ENCODE measurements around the gene GLIS2. TPM values are rescaled to one million over a fixed set of nuclear protein-coding genes. Genes with fewer than 3 reads are reported as not detected.

The GLIS2 gene
- total RNA-seq, 1 donor from 2014 or later, result not detected

DNA sequence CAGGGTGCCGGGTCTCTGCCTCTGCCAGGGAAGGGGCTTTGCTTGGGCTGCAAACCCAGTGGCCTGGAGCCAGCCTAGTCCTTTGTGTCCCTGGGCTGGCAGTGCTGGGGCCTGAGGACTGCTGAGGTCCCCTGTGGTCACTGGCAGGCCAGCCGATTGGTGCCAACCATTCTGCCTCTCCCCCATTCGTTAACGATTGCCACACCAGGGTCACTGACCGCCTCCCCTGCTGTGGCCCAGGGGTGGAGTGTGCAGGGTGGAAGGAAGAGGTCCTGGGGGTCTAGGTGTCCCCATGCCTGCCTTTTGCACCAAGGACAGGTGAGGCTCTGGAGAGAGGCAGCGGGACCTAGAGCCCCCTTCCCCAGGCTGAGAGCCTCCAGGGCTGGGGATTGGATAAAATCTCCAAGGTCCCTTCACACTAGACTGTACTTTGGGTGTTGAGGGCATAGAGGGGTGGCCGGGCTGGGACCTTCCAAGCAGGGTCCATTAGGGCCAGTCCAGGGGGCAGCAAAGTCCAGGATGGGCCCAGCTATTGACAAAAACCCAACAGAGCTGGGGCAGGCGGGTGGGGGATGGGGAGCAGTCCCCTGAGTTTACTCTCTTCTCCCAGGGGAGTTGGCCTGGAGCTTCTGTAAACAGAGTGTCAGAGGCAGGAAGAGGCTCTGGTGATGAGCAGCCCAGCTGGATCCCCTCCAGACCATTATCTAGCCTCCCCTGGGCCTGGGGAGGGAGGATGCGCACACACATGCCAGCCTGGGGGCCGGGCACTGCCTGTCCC is 56.9 kb downstream of the GLIS2 start:
- Mint-ChIP-seq H3K4me1 (peaks cover 20% of the 10 kb centered on the region), H3K27me3 (no peaks in the 10 kb centered on the region), H3K27ac (no peak overlapping the region), H3K36me3 (ENCODE audit: low read depth) (peaks cover 14% of the 10 kb centered on the region), H3K4me3 (peak overlapping the region; percentile 80), H3K9me3 (no peaks in the 10 kb centered on the region)
- CTCF ChIA-PET, result no interaction called here
- intact Hi-C loops (cut with micrococcal nuclease), result no loop called here
- DNase-seq (no peak), ATAC-seq (ENCODE audit: low read depth) (peak; percentile 33)
- TF ChIP-seq, protein P1, sequence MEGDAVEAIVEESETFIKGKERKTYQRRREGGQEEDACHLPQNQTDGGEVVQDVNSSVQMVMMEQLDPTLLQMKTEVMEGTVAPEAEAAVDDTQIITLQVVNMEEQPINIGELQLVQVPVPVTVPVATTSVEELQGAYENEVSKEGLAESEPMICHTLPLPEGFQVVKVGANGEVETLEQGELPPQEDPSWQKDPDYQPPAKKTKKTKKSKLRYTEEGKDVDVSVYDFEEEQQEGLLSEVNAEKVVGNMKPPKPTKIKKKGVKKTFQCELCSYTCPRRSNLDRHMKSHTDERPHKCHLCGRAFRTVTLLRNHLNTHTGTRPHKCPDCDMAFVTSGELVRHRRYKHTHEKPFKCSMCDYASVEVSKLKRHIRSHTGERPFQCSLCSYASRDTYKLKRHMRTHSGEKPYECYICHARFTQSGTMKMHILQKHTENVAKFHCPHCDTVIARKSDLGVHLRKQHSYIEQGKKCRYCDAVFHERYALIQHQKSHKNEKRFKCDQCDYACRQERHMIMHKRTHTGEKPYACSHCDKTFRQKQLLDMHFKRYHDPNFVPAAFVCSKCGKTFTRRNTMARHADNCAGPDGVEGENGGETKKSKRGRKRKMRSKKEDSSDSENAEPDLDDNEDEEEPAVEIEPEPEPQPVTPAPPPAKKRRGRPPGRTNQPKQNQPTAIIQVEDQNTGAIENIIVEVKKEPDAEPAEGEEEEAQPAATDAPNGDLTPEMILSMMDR (IDR thresholded peaks at IDR 0.05), result no peak
- POLR2A ChIA-PET, result interaction anchor here (1.0 kb wide), 1 partner anchor 8 kb away, joined by 8 read pairs; no protein-coding TSS in a partner anchor

DNA sequence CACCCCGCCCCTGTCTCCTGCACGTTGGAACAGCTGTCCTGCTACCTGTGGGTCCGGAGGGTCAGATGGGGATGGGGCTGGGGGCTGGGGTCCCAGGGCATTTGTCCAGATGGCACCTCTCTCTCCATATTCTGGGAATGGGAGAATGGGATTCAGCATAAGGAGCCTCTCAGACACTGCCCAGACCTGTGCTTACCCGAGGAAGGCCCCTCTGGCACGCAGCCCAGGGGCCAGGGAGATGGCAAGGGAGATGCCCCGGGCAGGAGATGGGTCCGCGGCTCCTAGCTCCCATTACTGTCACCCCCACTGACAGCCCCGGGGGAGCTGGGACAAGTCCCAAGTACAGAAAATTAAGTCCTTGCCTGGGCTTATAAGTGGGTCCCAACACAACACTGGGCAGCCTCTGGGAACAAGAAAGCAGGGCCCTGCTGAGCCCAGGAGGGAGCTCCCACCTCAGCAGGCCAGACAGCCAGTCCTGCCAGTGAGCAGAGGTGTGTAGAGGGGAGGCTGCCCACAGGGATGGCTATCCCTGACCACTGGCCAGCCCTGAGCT is 57.6 kb downstream of the GLIS2 start:
- Mint-ChIP-seq H3K9me3 (no peaks in the 10 kb centered on the region), H3K4me3 (peak overlapping the region; percentile 32), H3K36me3 (ENCODE audit: low read depth) (peaks cover 16% of the 10 kb centered on the region), H3K27me3 (no peaks in the 10 kb centered on the region), H3K27ac (no peak overlapping the region), H3K4me1 (peaks cover 20% of the 10 kb centered on the region)
- ChIA-PET POLR2A (interaction anchor here (1.0 kb wide), 1 partner anchor 9 kb away, joined by 8 read pairs; no protein-coding TSS in a partner anchor), CTCF (no interaction called here)
- TF ChIP-seq, protein P1 (IDR thresholded peaks at IDR 0.05), result no peak
- ATAC-seq (ENCODE audit: low read depth), result no peak
- intact Hi-C loops (cut with micrococcal nuclease), result no loop called here
- DNase-seq, result no peak

DNA sequence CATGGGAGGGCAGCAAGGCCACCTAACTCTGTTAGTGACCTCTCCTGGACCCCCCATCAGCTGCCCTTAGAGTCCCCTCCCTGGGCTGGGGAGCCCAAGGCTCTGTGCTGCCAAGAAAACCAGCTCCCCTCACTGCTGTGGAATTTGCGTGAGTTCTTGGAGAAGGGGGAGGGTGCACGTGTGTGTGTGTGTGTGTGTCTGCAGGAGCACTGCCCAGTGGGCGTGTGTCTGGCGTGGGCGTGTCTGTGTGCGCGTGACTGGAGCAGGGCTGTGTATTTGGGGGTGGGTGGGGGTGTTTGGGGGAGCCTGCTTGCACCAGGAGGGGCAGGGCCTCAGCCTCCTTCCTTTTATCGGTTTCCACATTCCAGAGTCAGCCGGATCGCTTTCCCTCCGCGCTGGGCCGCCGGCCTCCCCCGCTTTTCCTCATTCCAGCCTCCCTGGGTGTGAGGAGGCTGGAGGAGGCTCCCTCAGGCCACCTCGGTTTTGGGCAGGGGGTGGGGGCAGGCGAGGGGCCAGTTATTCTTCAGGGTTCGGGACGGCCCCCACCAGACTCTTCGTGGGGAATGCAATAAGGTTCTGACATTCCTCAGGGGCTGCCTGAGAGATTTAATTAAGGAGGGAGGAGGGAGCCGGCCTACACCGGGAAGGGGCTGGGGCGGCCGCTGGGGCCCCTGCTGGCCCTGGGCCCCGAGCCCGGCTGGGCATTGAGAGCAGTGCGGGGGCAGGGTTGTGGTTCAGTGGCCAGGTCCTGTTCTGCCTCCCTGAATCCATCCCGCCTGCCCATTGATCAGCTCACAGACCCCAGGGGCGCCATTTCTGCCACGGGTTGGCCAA is 58.3 kb downstream of the GLIS2 start:
- Mint-ChIP-seq H3K4me3 (no peak overlapping the region), H3K9me3 (no peaks in the 10 kb centered on the region), H3K27ac (no peak overlapping the region), H3K27me3 (no peaks in the 10 kb centered on the region), H3K36me3 (ENCODE audit: low read depth) (peaks cover 16% of the 10 kb centered on the region), H3K4me1 (peaks cover 20% of the 10 kb centered on the region)
- POLR2A ChIA-PET, result interaction anchor here (0.5 to 1.0 kb wide), 2 partner anchors 9 to 74 kb away, joined by 3 to 8 read pairs; no protein-coding TSS in a partner anchor
- TF ChIP-seq, protein P1 (IDR thresholded peaks at IDR 0.05), result no peak
- intact Hi-C loops (cut with micrococcal nuclease), result no loop called here
- no peak for DNase-seq
- CTCF ChIA-PET, result interaction anchor here (1.8 kb wide), 1 partner anchor 29 kb away, joined by 8 read pairs; no protein-coding TSS in a partner anchor
- no peak for ATAC-seq (ENCODE audit: low read depth)

DNA sequence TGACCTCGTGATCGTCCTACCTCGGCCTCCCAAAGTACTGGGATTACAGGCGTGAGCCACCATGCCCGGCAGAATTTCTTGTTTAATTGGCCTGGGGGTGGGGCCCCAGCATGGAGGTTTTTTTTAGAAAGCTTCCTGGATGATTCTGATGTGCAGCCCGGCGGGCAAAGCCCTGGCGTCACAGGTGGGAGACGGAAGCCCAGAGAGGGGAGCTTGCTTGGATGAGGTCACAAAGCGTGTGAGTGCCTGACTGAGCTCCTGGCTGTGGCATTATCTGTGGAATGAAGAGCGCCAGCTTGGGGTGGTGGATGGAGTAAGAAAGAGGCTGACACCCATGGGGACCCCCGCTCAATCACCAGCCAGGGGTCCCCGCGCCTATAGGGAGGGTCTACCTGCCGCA is 59.9 kb downstream of the GLIS2 start:
- intact Hi-C loops (cut with micrococcal nuclease), result no loop called here
- POLR2A ChIA-PET, result no interaction called here

More for the DNA sequence above, 59.9 kb downstream of the GLIS2 start:
- ATAC-seq (ENCODE audit: low read depth), result no peak
- TF ChIP-seq, protein P1 (IDR thresholded peaks at IDR 0.05), result no peak
- Mint-ChIP-seq H3K4me1 (peaks cover 20% of the 10 kb centered on the region), H3K27ac (no peak overlapping the region), H3K4me3 (no peak overlapping the region), H3K9me3 (no peaks in the 10 kb centered on the region), H3K36me3 (ENCODE audit: low read depth) (peaks cover 16% of the 10 kb centered on the region), H3K27me3 (no peaks in the 10 kb centered on the region)
- CTCF ChIA-PET, result interaction anchor here (1.8 kb wide), 1 partner anchor 27 kb away, joined by 8 read pairs; no protein-coding TSS in a partner anchor
- DNase-seq, result no peak
